Testis (tissue), 3 donors: ENCODE measurements around the gene MROH2B. TPM values are rescaled to one million over a fixed set of nuclear protein-coding genes. Genes with fewer than 3 reads are reported as not detected.
"Not testable (repeated sequence)": the region's sequence is repeated elsewhere in the genome, so short reads cannot be mapped to it uniquely, and the experiment has no call there.

Experiments
- DNase-seq: peaks from one replicate; pipeline ENCODE4 v3.0.0-alpha.2; 2019
- H3K27ac ChIP-seq, 2 donors: fragments of 200-600 bp; sonication (generic); one replicate each; pipeline ENCODE4 v1.5.1; 2019
- H3K27me3 ChIP-seq: fragments of 200-600 bp; sonication (generic); one replicate; pipeline ENCODE4 v1.5.1; 2019
- H3K36me3 ChIP-seq: fragments of 200-600 bp; sonication (generic); one replicate; pipeline ENCODE4 v1.5.1; 2017; ENCODE audit warnings: low read depth; ENCODE audit errors: missing control alignments
- H3K4me1 ChIP-seq: fragments of 200-600 bp; sonication (generic); one replicate; pipeline ENCODE4 v1.5.1; 2019
- H3K4me3 ChIP-seq, 2 donors: fragments of 200-600 bp; sonication (generic); one replicate each; pipeline ENCODE4 v1.5.1; 2017 to 2019
- H3K9me3 ChIP-seq: fragments of 200-600 bp; sonication (generic); one replicate; pipeline ENCODE4 v1.5.1; 2017
- CTCF ChIP-seq, 3 experiments: fragments of 450-650 bp in 2 of 3; fragments of 200-600 bp in 1 of 3; sonication (generic) in 1 of 3; IDR thresholded peaks; one replicate each; pipeline ENCODE4 v1.5.1; 2016 to 2019; ENCODE audit warnings: antibody characterized with exemption in 3 of 3, mild to moderate bottlenecking in 2 of 3, moderate library complexity in 1 of 3
- POLR2A ChIP-seq: fragments of 450-650 bp; IDR thresholded peaks from one replicate; pipeline ENCODE4 v1.6.1; 2017; ENCODE audit warnings: antibody characterized with exemption, mild to moderate bottlenecking, moderate library complexity
- WGBS, 2 donors: methylation state at CpG; one replicate each; pipeline ENCODE4 v1.1.5; 2018; 5-methylcytosine and 5-hydroxymethylcytosine counted together
- intact Hi-C: fragments of 100-400 bp; cut with DNase I; formaldehyde crosslinking; loops from one replicate; pipeline ENCODE4 v1.15.1; 2023; ENCODE audit warnings: low total_unique reads
- polyA plus RNA-seq: library from polyadenylated mRNA; stranded (reverse); fragments of 350-450 nt; fragmentation: Illumina TruSeq; extraction: RNeasy Lipid Tissue Mini Kit (QIAGEN cat#74804); gene quantifications from one replicate; pipeline ENCODE4 v1.2.3, GENCODE V29; 2014; ENCODE audit warnings: low read depth, low replicate concordance; ENCODE audit not compliant: insufficient read depth
- total RNA-seq, 2 donors: library from RNA; depleted of rRNA; stranded (reverse); fragments of >200 nt; gene quantifications; one replicate each; pipeline ENCODE4 v1.2.3, GENCODE V29; 2016

Gene MROH2B
- total and polyA plus RNA-seq, 3 donors from 2014 or later, result 31.3 to 171 (median 49.1) TPM

DNA sequence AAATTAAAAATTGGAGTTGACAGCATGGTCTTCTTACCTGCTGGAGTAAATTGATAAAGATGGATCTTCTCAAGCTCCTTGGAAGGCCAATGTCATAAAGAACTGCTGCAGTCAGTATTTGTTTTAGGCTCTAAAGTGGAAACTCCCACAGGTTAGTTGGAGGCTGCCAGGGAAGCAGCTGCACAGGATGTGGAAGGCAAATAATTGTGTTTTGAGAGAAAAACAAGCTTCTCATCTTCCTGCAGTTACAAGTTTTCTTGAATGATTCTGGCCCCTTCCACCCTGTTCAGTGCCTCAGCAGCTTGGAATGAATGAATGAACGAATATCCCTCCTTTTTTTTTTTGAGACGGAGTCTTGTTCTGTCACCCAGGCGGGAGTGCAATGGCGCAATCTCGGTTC is 13.9 kb downstream of the MROH2B start:
- Histone ChIP-seq H3K27me3 (no peaks in the 10 kb centered on the region), H3K4me3 (no peak overlapping the region), H3K9me3 (no peaks in the 10 kb centered on the region), H3K4me1 (no peaks in the 10 kb centered on the region), H3K27ac (no peak overlapping the region), H3K36me3 (no peaks in the 10 kb centered on the region)
- DNase-seq, result no peak
- WGBS, 2 donors, result 69 to 70% methylated on average over 5 of the region's 5 CpGs
- intact Hi-C loops, result no loop called here
- no peak for TF ChIP-seq CTCF (IDR thresholded peaks at IDR 0.05)
- TF ChIP-seq POLR2A, result no peak

DNA sequence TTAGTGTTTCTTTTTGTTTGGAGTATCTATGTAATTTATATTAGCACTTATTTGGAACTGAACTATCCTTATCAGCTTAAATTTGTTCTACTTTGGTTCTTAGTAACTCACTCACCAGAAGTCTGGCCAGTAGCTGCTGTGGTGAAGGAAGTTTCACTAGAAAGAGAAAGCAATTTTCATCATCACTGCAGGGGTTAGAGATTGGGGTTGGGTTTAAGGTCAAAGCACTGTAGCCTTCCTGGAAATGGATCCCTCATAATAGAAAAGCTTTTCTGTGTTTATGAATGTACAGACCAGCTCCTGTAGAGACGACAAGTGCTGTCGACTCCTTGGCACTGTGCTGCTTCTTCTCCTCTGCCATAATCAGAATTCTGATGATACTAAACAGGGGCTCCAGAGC is 22.2 kb downstream of the MROH2B start:
- no peak for DNase-seq
- Histone ChIP-seq H3K27me3 (no peaks in the 10 kb centered on the region), H3K4me3 (no peak overlapping the region), H3K36me3 (no peaks in the 10 kb centered on the region), H3K4me1 (no peaks in the 10 kb centered on the region), H3K27ac (no peak overlapping the region), H3K9me3 (no peaks in the 10 kb centered on the region)
- 33 to 38% methylated on average over 2 of the region's 2 CpGs for WGBS, 2 donors
- intact Hi-C loops, result no loop called here
- TF ChIP-seq CTCF (IDR thresholded peaks at IDR 0.05) (no peak), POLR2A (no peak)

DNA sequence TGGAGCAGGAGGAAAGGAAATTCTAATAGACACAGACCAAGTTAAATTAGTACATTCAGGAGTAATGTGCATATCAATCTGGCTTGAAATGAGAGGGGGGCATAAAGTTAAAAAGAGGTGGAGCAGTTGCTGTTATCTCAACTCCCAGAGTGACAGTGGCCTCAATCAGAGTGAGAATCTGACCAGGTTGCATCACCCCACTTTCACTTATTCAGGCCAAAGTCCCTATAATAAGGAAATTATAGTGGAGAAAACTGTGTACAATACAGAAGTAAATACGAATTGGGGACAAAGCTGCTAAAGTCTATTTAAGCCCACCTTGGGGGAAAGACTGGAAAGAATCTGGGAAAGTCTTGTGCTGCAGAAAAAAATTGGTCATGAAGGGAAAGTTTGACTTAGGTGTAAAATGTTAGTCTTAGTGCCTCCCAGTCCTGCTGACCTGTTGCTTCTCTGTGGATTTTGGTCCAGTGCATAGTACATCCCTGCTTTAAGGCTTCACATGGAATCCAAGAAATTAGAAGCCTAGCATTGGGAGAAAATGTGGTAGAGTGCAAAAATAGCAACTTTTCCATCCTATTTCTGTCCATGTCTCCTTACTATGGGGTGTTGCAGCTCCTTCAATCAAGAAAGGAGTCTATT is 27.9 kb downstream of the MROH2B start:
- no peaks in the 10 kb centered on the region for H3K27me3 ChIP-seq
- no peak overlapping the region for H3K27ac ChIP-seq
- intact Hi-C loops, result no loop called here
- 88 to 91% methylated on average over 1 of the region's 1 CpG for WGBS, 2 donors
- H3K4me3 ChIP-seq, result no peak overlapping the region
- no peaks in the 10 kb centered on the region for H3K9me3 ChIP-seq
- no peaks in the 10 kb centered on the region for H3K36me3 ChIP-seq
- no peak for TF ChIP-seq POLR2A
- DNase-seq, result no peak
- no peaks in the 10 kb centered on the region for H3K4me1 ChIP-seq

DNA sequence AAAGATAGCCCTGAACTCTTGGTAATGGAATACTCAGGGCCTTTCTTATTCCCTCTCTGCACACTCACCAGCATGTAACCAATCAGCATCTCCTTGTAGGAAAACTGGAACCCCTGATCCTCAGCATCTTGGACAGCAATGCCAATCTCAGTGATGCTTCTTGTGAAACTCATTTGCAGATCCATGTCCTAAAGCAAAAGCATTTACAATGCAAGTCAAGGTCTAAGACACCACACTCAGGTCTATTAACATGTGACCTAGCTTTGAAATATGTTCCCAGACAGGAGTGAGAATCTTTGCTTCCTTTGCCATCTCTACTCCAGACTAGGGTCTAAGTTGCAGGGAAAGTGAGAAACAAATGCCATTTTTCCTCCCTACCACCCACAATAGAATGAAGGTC is 38.2 kb downstream of the MROH2B start:
- Histone ChIP-seq H3K27ac (no peak overlapping the region), H3K9me3 (no peaks in the 10 kb centered on the region), H3K27me3 (no peaks in the 10 kb centered on the region), H3K4me1 (no peaks in the 10 kb centered on the region), H3K4me3 (no peak overlapping the region), H3K36me3 (no peaks in the 10 kb centered on the region)
- no peak for DNase-seq
- intact Hi-C loops, result no loop called here
- TF ChIP-seq CTCF (IDR thresholded peaks at IDR 0.05), result no peak
- no peak for TF ChIP-seq POLR2A

- H3K27me3 ChIP-seq, H3K36me3 ChIP-seq, H3K4me1 ChIP-seq, DNase-seq, H3K9me3 ChIP-seq, intact Hi-C loops, H3K4me3 ChIP-seq, H3K27ac ChIP-seq: not testable (repeated sequence)
- WGBS, 2 donors, result 95% methylated on average over 7 to 8 of the region's 8 CpGs
These were observed 48.5 kb downstream of the MROH2B start for GRCh38 chr5:41022600-41022999.

- Histone ChIP-seq H3K4me3 (no peak overlapping the region), H3K4me1 (no peaks in the 10 kb centered on the region), H3K27me3 (no peaks in the 10 kb centered on the region), H3K9me3 (no peaks in the 10 kb centered on the region), H3K36me3 (no peaks in the 10 kb centered on the region), H3K27ac (no peak overlapping the region)
- intact Hi-C loops, result no loop called here
- 75 to 82% methylated on average over 4 of the region's 4 CpGs for WGBS, 2 donors
- no peak for TF ChIP-seq POLR2A
- no peak for TF ChIP-seq CTCF (IDR thresholded peaks at IDR 0.05)
- no peak for DNase-seq
These were observed 58.8 kb downstream of the MROH2B start for GRCh38 chr5:41012318-41012717.
